Esophagus muscularis mucosa (tissue), 4 donors: ENCODE data around the gene UNKL.

Experiments used
- CTCF ChIP-seq, 3 experiments: fragments of 200-600 bp in 2 of 3; fragments of 450-650 bp in 1 of 3; sonication (generic) in 2 of 3; IDR thresholded peaks; one replicate each; pipeline ENCODE4 v1.5.1; 2017 to 2019; ENCODE audit warnings: antibody characterized with exemption in 3 of 3, mild to moderate bottlenecking in 2 of 3, moderate library complexity in 1 of 3
- EP300 ChIP-seq: sonication (generic); formaldehyde crosslinking; IDR thresholded peaks from one replicate; pipeline ENCODE4 v1.6.1; 2017; ENCODE audit warnings: antibody characterized with exemption
- POLR2A ChIP-seq: fragments of 450-650 bp; IDR thresholded peaks from one replicate; pipeline ENCODE4 v1.6.1; 2017; ENCODE audit warnings: antibody characterized with exemption, moderate library complexity, mild to moderate bottlenecking, low read depth

DNA sequence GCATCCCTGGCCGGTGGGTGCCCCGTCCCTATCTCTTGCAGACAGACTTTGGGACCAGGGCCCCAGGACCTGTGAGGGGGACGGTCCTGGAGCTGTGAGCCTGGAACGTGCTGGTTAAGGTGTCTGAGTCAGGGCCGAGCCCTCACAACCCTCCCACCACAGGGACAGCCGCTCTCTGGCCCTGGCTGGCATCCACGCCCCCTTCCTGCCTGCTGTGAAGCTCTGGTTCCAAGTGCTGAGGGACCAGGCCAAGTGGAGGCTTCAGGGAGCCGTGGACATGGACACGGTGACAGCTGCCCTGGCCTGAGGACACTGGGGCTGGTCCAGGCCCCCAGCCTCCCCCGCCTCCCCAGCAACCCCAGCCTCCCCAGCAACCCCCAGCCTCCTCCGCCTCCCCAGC is 69.4 kb downstream of the UNKL start:
- no peak for TF ChIP-seq CTCF (IDR thresholded peaks at IDR 0.05)
- no peak for TF ChIP-seq EP300
- TF ChIP-seq POLR2A: no peak
